GF-D8 (cell line): ENCODE measurements around the gene COL21A1.

Source experiments
- DNase-seq: peaks from one replicate; lab custom pipeline; 2025; lab: John Stamatoyannopoulos, UW

COL21A1 gene

GRCh38 chr6:56188429-56188828 is 59.0 kb downstream of the COL21A1 start:
- DNase-seq: no peak

- no peak for DNase-seq
These were observed 59.7 kb downstream of the COL21A1 start for GRCh38 chr6:56187686-56188085.

- DNase-seq: no peak
These were observed 70.6 kb downstream of the COL21A1 start for GRCh38 chr6:56176741-56177140.

- no peak for DNase-seq
These were observed 74.2 kb downstream of the COL21A1 start for GRCh38 chr6:56173228-56173627.

GRCh38 chr6:56172144-56172543 is 75.2 kb downstream of the COL21A1 start:
- DNase-seq: no peak

GRCh38 chr6:56169366-56169765 is 78.0 kb downstream of the COL21A1 start:
- DNase-seq: no peak

GRCh38 chr6:56168596-56168995 is 78.8 kb downstream of the COL21A1 start:
- no peak for DNase-seq

- DNase-seq: no peak
These were observed 85.3 kb downstream of the COL21A1 start for GRCh38 chr6:56162081-56162480.

GRCh38 chr6:56160489-56160888 is 86.9 kb downstream of the COL21A1 start:
- no peak for DNase-seq

GRCh38 chr6:56158571-56158970 is 88.8 kb downstream of the COL21A1 start:
- no peak for DNase-seq

GRCh38 chr6:56156643-56157042 is 90.7 kb downstream of the COL21A1 start:
- no peak for DNase-seq

GRCh38 chr6:56155634-56156141 is 91.7 kb downstream of the COL21A1 start:
- DNase-seq: no peak

GRCh38 chr6:56154076-56154475 is 93.3 kb downstream of the COL21A1 start:
- DNase-seq: no peak

- DNase-seq: no peak
These were observed 94.8 kb downstream of the COL21A1 start for GRCh38 chr6:56152611-56153010.

GRCh38 chr6:56151609-56152224 is 95.7 kb downstream of the COL21A1 start:
- no peak for DNase-seq

- no peak for DNase-seq
These were observed 98.7 kb downstream of the COL21A1 start for GRCh38 chr6:56148488-56149186.

GRCh38 chr6:56147766-56148165 is 99.6 kb downstream of the COL21A1 start:
- DNase-seq: no peak

GRCh38 chr6:56146086-56146485 is 101.3 kb downstream of the COL21A1 start:
- DNase-seq: no peak

- DNase-seq: no peak
These were observed 101.8 kb downstream of the COL21A1 start for GRCh38 chr6:56145616-56146015.

- no peak for DNase-seq
These were observed 102.6 kb downstream of the COL21A1 start for GRCh38 chr6:56144538-56145324.

- no peak for DNase-seq
These were observed 103.6 kb downstream of the COL21A1 start for GRCh38 chr6:56143796-56144195.

GRCh38 chr6:56140090-56140489 is 107.3 kb downstream of the COL21A1 start:
- DNase-seq: no peak

- no peak for DNase-seq
These were observed 131.7 kb downstream of the COL21A1 start for GRCh38 chr6:56115715-56116114.
